Caki2 (cell line): Measurements from ENCODE around the gene MYL2. TPM values are rescaled to one million over a fixed set of nuclear protein-coding genes. Genes with fewer than 3 reads are reported as not detected.

ENCODE experiments used
- DNase-seq: peaks from one replicate; pipeline ENCODE4 v3.0.0-alpha.2; 2015; ENCODE audit warnings: low read depth
- in situ Hi-C: cut with HindIII; loops from 2 replicates; pipeline ENCODE4 v1.10.0; 2016; ENCODE audit warnings: low sequenced_read_pairs, low pct_unique_long_range_greater_than_20kb, mixed read lengths
- total RNA-seq: library from RNA; depleted of rRNA; stranded (reverse); fragments of >200 nt; shearing (Covaris generic); gene quantifications from 2 replicates; pipeline ENCODE4 v1.2.3, GENCODE V29; 2014; ENCODE audit warnings: low replicate concordance; rRNA removed

MYL2 gene
- total RNA-seq, 1 experiment from 2014 or later, result not detected

GRCh38 chr12:110865521-110865920 lies 54.9 kb downstream of the MYL2 start:
- in situ Hi-C loops, result no loop called here
- no peak for DNase-seq

- DNase-seq, result no peak
- in situ Hi-C loops, result no loop called here
These were observed 57.2 kb downstream of the MYL2 start for GRCh38 chr12:110863161-110863560.

GRCh38 chr12:110862329-110862728 lies 58.0 kb downstream of the MYL2 start:
- in situ Hi-C loops, result no loop called here
- DNase-seq, result no peak

GRCh38 chr12:110861729-110862128 lies 58.6 kb downstream of the MYL2 start:
- no peak for DNase-seq
- in situ Hi-C loops, result no loop called here

Other genes starting within 250 kb of the MYL2 start
- not detected in 2 replicates for gene HVCN1, start 231.5 kb downstream of the MYL2 start, total RNA-seq
- 44.9 and 45.7 TPM in 2 replicates for gene PPP1CC, start 177.7 kb downstream of the MYL2 start, total RNA-seq
- gene CCDC63, start 73.6 kb downstream of the MYL2 start, total RNA-seq, result not detected in 2 replicates
- not detected in 2 replicates for gene CUX2, start 113.6 kb upstream of the MYL2 start, total RNA-seq